Measurements from ENCODE around the gene PPEF1.
A peak's percentile ranks its signal among the peaks of the same experiment; 100 is the strongest.
"Not testable (repeated sequence)": the region's sequence is repeated elsewhere in the genome, so short reads cannot be mapped to it uniquely, and the experiment has no call there.

Gene PPEF1

DNA sequence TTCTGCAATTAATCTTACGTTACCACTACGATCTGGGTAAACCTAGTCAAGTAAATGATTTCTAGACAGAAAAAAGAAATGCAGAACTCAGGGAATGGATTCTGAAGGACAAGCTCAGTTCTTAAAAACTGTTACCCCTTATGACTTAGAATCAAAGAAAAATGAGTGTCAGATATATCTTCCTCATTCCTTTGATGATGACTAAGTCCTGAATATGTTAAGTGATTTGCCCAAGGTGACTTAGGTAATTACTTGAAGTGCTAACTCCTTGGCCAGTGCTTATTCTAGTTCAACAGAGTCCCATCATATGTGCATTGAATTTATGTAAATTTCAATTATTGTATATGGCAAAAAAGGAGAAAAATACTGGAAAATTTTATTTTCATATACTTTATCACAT, 92.5 kb downstream of the PPEF1 start:
- no peak for DNase-seq

DNA sequence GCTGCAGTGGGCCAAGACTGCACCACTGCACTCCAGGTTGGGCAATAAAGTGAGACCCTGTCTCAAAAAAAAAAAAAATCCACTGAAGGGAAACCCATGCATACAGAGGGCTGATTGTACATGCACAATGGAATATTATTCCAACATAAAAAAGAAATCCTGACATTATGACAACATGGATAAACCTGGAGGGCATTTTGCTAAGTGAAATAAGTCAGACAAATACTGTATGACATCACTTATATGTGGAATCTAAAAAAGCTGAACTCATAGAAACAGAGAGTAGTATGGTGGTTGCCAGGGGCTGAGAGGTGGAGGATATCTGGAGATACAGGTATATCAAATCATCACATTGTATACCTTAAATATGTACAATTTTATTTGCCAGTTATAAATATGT, 102.2 kb downstream of the PPEF1 start:
- DNase-seq: no peak

DNA sequence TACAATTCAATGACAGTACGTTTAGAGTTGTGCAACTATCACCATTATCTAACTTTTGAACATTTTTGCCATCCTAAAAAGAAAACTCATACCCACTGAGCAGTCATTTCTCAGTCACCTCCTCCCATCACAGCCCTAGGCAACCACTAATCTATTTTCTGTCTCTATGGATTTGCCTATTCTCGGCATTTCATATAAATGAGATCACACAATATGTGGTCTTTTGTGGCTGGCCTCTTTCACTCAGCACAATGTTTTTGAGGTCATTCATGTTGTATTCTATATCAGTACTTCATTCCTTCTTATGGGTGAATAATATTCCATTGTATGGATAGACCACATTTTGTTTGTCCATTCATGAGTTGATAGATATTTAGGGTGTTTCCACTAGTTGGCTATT, 103.0 kb downstream of the PPEF1 start:
- no peak for DNase-seq

- DNase-seq: no peak
Measured at GRCh38 chrX:18825375-18825774, 117.9 kb downstream of the PPEF1 start.

DNA sequence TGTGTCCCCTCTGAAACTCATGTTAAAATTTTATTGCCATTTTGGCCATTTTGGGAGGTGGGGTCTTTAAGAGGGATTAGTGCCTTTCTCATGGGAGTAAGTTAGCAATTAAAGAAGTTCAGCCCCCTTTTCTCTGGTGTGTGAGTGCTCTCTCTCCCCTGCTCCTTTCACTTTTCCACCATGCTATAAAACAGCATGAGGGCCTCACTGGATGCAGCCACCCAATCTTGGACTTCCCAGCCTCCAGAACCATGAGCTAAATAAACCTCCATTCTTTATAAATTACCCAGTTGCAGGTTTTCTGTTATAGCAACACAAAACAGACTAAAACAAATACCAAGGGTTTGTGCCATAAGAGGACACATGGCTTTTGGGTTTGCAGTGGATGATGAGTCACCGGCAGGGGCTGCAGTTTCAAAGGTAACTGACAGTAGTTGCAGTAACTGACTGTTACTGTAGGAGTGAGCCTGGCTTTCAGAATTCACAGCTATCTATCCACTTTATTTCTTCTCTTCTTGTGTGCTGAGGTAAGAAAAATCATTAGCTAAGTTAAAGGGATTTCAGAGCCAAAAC, 121.5 kb downstream of the PPEF1 start:
- DNase-seq: no peak

DNA sequence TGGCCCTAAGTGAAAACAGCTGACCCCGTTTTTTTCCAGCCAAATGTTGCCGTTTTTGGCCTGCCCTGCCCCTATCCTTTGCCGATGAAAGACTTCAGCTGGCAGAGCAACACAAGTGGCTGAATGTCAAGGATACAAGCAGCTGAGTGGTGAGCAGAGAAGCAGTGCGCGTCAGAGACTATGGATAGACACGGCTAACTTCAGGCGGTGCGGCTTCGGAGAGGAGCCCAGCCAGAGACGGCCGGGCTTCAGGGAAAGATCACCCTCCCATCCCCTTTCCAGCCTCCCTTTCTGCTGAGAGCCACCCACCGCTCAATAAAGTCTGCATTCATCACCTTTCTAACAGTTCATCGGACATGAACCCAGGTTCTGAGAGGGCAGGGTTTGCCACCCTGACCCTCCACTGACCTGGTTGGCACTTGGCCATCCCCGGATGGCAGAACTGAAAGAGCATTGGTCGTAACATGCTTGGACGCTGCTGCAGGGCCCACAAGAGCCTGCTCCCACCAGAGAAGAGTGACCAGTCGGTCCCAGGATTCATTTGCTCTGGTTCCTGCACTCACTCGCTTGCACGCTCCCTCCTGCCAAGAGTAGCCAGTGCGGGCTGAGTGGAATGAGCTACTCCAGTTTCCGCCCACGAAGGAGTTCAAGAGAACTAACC, 125.8 kb downstream of the PPEF1 start:
- DNase-seq: no peak

DNA sequence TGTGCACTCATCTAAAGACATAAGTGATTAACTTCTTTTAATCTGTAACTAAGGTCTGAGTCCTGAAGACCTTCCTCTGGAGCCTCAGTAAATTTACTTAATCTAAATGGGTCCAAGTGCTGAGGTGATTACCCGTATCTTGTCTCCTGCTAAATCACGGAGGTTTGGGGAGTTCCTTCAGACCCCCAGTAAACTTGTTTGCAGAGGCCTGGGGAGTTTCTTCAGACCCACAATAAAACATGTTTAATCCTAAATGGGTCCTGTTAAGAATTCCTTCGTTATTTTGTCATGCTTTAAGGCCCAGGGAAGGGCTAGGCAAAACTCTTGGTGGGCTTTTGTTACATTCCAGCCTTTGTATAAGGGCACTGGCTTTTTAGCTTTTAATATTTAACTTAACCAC, 140.5 kb downstream of the PPEF1 start:
- not testable (repeated sequence) for DNase-seq

DNA sequence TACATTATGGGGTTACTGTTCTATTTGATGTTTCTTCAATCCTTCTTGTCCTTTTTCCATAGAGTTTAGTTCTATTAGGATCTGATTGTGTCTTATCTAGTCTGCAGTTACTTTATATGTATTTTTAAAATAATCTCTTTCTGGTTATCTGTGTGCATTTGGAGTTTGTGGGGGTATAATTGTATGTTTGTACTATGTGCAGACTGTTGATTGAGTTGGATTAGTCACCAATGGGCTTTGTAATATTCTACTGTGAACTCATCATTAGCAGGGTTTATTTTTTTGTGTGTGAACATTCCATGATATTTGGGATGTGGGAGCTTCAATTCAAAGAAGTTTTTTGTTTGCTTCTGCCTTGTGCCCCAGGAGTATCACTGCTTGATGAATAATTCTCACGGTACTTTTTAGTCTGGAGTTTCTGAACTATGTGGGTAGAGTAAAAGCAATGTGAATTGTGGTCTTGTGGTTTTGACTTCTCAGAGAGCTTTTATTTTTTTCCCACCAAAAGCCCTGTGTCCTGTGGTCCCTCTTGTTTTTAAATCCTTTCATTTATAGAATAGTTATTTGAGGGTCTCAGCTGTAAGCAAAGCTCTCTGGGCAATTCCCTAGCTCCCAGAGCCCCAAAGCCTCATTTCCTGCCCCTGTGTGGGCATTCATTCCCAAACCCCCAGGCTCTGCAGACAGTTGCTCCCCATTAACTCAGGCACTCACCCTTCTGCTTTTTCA, 148.6 kb downstream of the PPEF1 start:
- DNase-seq: no peak

GRCh38 chrX:18856645-18856997, 149.2 kb downstream of the PPEF1 start:
- no peak for DNase-seq

- DNase-seq: no peak
Measured at GRCh38 chrX:18861511-18861910, 154.1 kb downstream of the PPEF1 start.

GRCh38 chrX:18864390-18864920, 157.0 kb downstream of the PPEF1 start:
- DNase-seq: no peak

GRCh38 chrX:18871161-18871890, 163.9 kb downstream of the PPEF1 start:
- no peak for DNase-seq

- no peak for DNase-seq
Measured at GRCh38 chrX:18871970-18872369, 164.5 kb downstream of the PPEF1 start.

DNA sequence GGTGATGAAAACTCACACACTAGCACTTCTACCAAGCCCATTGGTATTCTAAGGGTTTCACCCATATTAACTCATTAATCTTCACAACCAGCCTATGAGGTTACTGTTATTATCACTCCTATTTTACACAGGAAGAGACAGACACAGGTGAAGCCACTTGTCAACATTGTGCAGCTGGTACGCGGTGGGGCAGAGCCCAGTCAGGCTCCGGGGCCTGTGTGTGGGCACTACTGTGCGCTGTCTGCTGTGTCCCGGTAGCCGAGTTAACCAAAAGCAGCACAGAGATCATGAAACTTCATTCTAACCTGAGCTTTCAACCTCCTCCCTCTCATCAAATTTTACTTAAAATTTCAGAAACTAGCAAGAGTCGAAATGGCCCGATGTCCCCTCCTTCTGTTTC, 165.2 kb downstream of the PPEF1 start:
- no peak for DNase-seq

- peak; percentile 10 to 15 for DNase-seq
Measured at GRCh38 chrX:18873189-18873791, 165.8 kb downstream of the PPEF1 start.

GRCh38 chrX:18873836-18874235, 166.4 kb downstream of the PPEF1 start:
- no peak for DNase-seq

DNA sequence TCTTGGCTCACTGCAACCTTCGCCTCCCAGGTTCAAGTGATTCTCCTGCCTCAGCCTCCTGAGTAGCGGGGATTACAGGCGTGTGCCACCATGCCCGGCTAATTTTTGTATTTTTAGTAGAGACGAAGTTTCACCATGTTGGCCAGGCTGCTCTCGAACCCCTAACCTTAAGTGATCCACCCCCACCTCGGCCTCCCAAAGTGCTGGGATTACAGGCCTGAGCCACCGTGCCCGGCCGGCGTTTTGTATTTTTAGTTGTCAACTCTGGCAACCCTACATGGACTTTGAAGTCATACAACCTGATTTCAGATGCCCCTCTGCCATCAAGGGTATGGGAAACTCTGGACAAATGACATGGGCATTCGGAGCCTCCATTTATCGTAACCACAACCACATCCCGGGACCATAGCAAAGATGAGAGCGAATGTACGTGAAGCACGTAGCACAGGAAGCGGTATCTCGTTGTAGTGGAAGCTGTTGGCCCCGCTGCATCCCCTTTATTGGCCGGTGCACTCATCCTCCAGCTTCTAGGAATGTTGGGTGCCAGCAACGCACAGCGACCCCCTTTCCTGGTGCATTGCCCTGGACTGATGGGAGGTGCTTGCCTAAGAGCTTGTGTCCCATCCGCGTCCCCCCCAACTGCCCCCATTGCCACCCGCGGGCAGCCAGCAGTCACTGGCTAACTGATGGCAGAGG, 167.3 kb downstream of the PPEF1 start:
- no peak for DNase-seq

DNA sequence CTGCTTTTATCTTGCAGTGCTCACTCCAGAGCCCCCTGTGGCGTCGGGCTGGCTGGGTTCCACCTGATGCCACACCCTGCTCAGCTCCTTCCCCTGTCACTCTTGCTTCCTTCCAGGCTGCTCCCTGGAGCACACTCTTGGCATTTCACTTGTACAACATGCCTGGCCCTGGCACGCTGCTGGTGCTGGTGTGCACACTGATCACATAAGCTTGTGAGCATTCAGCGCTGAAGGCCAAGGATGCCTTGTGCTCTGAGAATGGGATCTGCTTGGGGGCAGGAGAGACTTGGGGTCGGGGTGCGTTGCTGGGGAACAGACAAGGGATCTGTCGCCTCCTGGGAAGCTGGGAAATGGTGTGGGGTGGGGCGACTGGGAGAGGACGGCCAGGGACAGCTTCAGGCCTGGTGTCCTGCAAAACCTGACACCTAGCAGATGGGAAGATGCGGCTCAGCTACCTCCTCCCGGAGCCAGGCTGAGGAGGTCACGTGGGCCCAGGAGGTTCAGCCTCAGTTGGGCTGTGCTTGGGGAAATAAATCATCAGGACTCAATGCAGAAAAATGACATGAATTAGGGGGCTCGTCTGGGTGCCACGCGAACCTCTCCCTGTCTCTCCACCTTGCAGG, 167.9 kb downstream of the PPEF1 start:
- DNase-seq: no peak

GRCh38 chrX:18877469-18877868, 170.0 kb downstream of the PPEF1 start:
- no peak for DNase-seq
